HG02840 (cell line): Measurements from ENCODE around the gene C1orf50.
"Not testable (repeated sequence)": the region's sequence is repeated elsewhere in the genome, so short reads cannot be mapped to it uniquely, and the experiment has no call there.

Experiments
- ATAC-seq: cut with Tn5 transposase; IDR thresholded peaks from one replicate; pipeline ENCODE4 v1.9.1; 2021; ENCODE audit warnings: mild to moderate bottlenecking, moderate library complexity, moderate number of reproducible peaks; ENCODE audit not compliant: unreplicated experiment, low FRiP score

Gene C1orf50

GRCh38 chr1:42793824-42794223 lies 26.8 kb downstream of the C1orf50 start:
- ATAC-seq: no peak

DNA sequence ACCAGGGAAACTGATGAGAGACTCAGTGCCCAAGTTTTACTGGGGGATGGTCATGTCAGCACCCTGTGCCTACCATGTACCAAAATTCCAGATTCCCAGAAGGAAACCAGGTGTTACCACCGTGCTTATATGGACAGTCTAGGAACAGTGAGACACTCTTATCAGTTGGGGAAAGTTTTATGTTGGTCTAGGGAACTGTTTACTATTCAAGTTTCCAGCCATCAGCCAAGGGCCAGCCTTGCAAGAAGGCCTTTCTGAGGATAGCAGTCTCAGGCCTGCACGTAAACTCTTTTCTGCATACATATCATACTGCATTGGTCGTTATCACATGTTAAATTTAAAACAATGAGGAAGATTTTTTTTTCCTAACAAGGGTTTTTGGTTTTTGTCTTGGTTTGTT lies 30.4 kb downstream of the C1orf50 start:
- no peak for ATAC-seq

- ATAC-seq: no peak
These were observed 30.9 kb downstream of the C1orf50 start for GRCh38 chr1:42797979-42798378.

GRCh38 chr1:42801832-42802473 lies 34.9 kb downstream of the C1orf50 start:
- no peak for ATAC-seq

- no peak for ATAC-seq
These were observed 39.1 kb downstream of the C1orf50 start for GRCh38 chr1:42806171-42806570.

DNA sequence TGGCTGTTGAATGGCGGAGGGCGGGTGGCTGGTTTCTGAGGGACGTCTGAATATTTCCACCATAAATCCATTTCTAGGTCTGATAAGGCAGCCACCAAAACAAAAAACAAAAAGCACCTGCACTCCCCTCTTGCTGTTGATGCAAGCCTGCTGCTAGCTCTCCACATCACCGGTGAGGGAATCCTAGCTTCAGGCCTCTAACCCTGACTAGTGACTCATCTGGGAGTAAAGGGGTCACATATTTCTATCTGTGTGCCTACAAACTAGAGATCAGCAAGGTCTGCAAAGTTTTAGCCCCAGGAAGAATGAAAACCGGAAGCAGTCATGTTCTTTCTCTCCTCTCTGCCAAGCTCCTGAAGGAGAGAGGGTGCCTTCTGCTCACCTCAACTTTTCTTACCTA lies 39.5 kb downstream of the C1orf50 start:
- ATAC-seq: no peak

DNA sequence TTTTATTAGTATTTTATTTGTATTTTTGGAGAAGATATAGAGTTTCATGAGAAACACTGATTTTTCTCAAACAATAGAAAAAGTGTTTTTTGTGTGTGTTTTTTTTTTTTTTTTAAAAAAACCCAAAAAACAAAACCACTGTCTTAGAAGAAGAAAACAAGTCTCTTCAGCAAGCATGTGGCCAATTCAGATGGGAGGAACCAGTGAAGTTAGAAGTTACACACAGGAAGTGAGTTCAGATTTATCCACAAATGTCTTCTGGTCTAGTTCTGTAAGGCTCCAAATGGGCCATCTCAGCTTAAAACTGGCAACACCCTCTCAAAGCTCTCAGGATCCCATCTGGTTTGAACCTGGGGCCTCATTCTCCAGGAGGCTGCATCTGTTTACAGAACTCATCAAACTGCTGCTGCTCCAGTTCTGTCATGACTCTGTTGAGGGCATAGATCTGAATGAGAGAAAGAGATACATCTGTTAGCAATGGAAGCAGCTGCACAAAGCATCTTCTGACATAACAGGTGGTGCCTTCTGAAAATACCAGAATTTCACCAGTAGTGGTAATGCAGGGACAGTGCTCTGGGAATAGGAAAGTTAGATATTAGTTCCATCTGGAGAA lies 40.1 kb downstream of the C1orf50 start:
- ATAC-seq: no peak

DNA sequence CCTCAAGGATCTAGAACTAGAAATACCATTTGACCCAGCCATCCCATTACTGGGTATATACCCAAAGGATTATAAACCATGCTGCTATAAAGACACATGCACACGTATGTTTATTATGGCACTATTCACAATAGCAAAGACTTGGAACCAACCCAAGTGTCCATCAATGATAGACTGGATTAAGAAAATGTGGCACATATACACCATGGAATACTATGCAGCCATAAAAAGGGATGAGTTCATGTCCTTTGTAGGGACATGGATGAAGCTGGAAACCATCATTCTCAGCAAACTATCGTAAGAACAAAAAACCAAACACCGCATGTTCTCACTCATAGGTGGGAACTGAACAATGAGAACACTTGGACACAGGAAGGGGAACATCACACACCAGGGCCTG lies 47.8 kb downstream of the C1orf50 start:
- not testable (repeated sequence) for ATAC-seq

GRCh38 chr1:42815941-42816584 lies 49.0 kb downstream of the C1orf50 start:
- ATAC-seq: no peak

GRCh38 chr1:42816585-42817439 lies 49.8 kb downstream of the C1orf50 start, which contains the start of the genes ERMAP and SVBP:
Gene ERMAP, plus strand, starts transcription at chr1:42817122. Its CDS starts 13,327 bp downstream, at chr1:42830449.
Gene SVBP, minus strand, starts transcription at chr1:42817397. Its CDS starts 853 bp downstream, at chr1:42816544.
- peak; percentile 91 for ATAC-seq

GRCh38 chr1:42817440-42817767 lies 50.4 kb downstream of the C1orf50 start:
- no peak for ATAC-seq

DNA sequence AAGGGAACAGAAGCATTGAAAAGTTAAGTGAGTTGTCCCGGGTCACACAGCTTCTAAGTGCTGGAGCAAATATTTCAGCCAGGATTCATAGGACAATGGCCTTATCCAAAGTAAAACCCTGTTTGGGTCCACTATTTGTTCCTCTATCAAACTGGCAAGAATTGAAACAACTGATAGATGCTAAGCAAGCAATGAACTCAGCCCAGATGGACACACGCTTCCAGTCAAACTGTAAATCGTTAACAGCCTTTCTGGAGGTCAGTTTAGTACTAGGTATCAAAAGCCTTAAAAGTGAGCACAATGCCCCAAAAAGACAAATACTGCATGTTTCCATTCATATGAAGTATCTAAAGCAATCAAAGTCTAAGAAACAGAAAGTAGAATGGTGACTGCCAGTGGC lies 50.9 kb downstream of the C1orf50 start:
- no peak for ATAC-seq

DNA sequence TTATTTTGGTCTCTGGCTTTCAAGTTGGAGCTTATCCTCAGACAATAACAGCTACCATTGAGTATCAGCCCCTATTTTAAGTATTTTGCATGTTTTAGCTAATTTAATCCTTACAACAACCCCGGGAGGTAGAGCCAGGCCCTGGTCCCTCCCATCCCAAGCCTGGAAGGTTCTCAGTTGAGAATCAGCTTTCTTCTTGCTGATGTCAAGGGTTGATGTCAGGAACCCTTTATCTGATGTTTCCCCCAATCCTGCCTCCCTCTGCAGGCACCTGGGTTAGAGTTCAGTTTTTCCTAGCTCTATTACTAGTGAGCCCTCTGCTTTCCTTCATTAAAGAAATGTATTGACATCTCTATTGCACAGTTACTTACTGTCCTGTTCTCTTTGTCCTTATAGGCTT lies 53.8 kb downstream of the C1orf50 start:
- no peak for ATAC-seq

DNA sequence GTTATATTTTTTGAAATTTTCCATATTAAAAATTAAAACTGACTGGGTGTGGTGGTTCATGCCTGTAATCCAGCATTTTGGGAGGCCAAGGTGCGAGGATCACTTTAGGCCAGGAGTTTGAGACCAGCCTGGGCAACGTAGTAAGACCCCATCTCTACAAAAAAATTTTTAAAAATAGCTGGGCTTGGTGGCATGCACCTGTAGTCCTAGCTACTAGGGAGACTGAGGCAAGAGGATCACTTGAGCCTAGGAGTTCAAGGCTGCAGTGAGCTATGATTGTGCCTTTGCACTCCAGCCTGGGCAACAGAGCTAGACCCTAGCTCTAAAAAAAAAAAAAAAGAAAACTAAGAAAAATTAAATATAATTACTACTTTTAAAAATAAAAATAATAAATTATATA lies 54.6 kb downstream of the C1orf50 start:
- ATAC-seq: no peak

DNA sequence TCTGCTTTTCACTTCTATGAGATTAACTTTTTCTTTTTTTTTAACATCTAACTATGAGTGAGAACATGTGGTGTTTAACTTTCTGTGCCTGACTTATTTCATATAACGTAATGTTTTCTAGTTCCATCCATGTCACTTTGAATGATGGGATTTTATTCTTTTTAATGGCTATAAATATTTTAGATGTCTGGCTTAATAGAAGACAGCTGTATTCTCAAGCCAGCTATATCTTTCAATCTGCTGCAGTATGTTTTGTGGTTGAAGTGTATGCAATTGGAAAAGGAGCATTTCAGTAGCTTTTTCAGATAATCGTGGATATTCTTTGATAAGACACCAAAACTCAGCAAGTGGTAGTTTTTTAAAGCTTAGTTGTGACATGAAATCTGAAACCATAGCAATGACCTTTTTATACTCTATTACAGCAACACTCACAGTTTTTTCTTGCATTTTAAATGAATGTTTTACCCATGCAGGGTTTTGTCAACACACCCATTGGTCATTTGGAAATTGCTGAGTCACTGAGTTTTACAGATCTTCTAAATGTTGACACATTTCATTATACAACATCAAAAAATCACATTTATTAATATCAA lies 55.8 kb downstream of the C1orf50 start:
- no peak for ATAC-seq

GRCh38 chr1:42824481-42825035 lies 57.5 kb downstream of the C1orf50 start:
- ATAC-seq: no peak

- ATAC-seq: no peak
These were observed 58.2 kb downstream of the C1orf50 start for GRCh38 chr1:42825036-42825851.
